Activated CD8-positive, alpha-beta memory T cell treated with anti-CD3 and anti-CD28 coated beads, Interleukin-2, amount 50 U/mL, for 1 hour (primary cell): Measurements from ENCODE around the gene MAGI1.
"Not testable (repeated sequence)": the region's sequence is repeated elsewhere in the genome, so short reads cannot be mapped to it uniquely, and the experiment has no call there.

Source experiments
- DNase-seq: peaks from one replicate; pipeline ENCODE4 v3.0.0-alpha.2; 2020; ENCODE audit errors: extremely low read depth

The MAGI1 gene

GRCh38 chr3:65565744-65566143, 473.0 kb downstream of the MAGI1 start:
- not testable (repeated sequence) for DNase-seq

- no peak for DNase-seq
These were observed 474.2 kb downstream of the MAGI1 start for GRCh38 chr3:65564483-65564882.

GRCh38 chr3:65563861-65564260, 474.9 kb downstream of the MAGI1 start:
- DNase-seq = no peak

- no peak for DNase-seq
These were observed 476.3 kb downstream of the MAGI1 start for GRCh38 chr3:65562447-65562846.

- DNase-seq = no peak
These were observed 477.1 kb downstream of the MAGI1 start for GRCh38 chr3:65561617-65562016.

- no peak for DNase-seq
These were observed 477.8 kb downstream of the MAGI1 start for GRCh38 chr3:65560901-65561300.

- no peak for DNase-seq
These were observed 478.6 kb downstream of the MAGI1 start for GRCh38 chr3:65560133-65560532.

GRCh38 chr3:65559643-65560042, 479.1 kb downstream of the MAGI1 start:
- DNase-seq = no peak

GRCh38 chr3:65558826-65559225, 479.9 kb downstream of the MAGI1 start:
- DNase-seq = no peak

GRCh38 chr3:65557899-65558564, 480.7 kb downstream of the MAGI1 start:
- no peak for DNase-seq

GRCh38 chr3:65556934-65557577, 481.7 kb downstream of the MAGI1 start:
- no peak for DNase-seq

GRCh38 chr3:65552434-65552833, 486.3 kb downstream of the MAGI1 start:
- no peak for DNase-seq

- no peak for DNase-seq
These were observed 486.8 kb downstream of the MAGI1 start for GRCh38 chr3:65551945-65552344.

GRCh38 chr3:65550137-65550536, 488.6 kb downstream of the MAGI1 start:
- DNase-seq = no peak

GRCh38 chr3:65549626-65549959, 489.1 kb downstream of the MAGI1 start:
- no peak for DNase-seq

- no peak for DNase-seq
These were observed 489.7 kb downstream of the MAGI1 start for GRCh38 chr3:65548848-65549625.

- DNase-seq = no peak
These were observed 493.3 kb downstream of the MAGI1 start for GRCh38 chr3:65545429-65545828.

- DNase-seq = not testable (repeated sequence)
These were observed 495.3 kb downstream of the MAGI1 start for GRCh38 chr3:65543391-65543790.

GRCh38 chr3:65540666-65541065, 498.1 kb downstream of the MAGI1 start:
- DNase-seq = no peak

GRCh38 chr3:65539616-65540015, 499.1 kb downstream of the MAGI1 start:
- DNase-seq = no peak

GRCh38 chr3:65538101-65538500, 500.6 kb downstream of the MAGI1 start:
- DNase-seq = no peak

- no peak for DNase-seq
These were observed 501.6 kb downstream of the MAGI1 start for GRCh38 chr3:65537109-65537508.

GRCh38 chr3:65535260-65535659, 503.5 kb downstream of the MAGI1 start:
- DNase-seq = no peak
